ENCODE measurements around the gene TTLL8.

DNA sequence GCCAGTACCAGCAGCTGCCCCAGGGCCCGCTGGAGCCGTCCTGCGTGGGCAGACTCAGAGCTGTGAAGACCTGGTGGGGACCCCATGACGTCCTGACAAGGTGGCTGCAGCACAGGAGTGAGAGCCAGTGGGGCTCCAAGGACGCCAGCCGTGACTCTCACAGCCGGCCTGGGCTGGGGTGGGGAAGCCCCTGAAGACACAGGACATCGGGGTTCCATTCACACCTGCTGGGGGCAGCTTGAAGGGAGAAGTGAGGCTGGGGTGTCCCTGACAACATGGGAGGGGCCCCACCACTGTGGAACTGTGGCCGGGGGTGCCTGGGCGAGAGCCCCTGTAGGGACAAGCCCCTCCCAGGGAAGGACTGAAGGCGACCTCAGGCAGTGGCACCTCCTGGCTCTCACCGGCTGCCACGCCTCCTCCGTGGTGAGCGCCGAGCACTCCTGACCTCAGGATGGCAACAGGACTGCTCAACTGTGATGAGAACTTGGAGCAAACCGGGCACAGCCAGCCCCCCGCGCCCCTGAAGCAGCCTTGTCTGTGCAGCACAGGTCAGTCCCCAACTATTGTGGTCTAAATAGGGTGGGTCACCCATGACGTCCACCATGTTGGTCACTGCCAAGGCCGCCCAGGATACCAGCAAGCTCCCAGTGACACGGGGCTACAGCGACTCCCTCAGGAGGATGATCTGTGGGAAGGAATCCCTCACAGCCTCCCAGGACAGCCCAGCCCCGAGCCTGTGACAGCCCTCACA is 22.8 kb downstream of the TTLL8 start:
- no peak for TF ChIP-seq ZNF274 (IDR thresholded peaks at IDR 0.05; ENCODE audit: low read depth, low read length)
- TF ChIP-seq, protein P1, sequence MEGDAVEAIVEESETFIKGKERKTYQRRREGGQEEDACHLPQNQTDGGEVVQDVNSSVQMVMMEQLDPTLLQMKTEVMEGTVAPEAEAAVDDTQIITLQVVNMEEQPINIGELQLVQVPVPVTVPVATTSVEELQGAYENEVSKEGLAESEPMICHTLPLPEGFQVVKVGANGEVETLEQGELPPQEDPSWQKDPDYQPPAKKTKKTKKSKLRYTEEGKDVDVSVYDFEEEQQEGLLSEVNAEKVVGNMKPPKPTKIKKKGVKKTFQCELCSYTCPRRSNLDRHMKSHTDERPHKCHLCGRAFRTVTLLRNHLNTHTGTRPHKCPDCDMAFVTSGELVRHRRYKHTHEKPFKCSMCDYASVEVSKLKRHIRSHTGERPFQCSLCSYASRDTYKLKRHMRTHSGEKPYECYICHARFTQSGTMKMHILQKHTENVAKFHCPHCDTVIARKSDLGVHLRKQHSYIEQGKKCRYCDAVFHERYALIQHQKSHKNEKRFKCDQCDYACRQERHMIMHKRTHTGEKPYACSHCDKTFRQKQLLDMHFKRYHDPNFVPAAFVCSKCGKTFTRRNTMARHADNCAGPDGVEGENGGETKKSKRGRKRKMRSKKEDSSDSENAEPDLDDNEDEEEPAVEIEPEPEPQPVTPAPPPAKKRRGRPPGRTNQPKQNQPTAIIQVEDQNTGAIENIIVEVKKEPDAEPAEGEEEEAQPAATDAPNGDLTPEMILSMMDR (IDR thresholded peaks at IDR 0.05 in 2 of 3, conservative IDR thresholded peaks at IDR 0.05 in 1 of 3; ENCODE audit: borderline replicate concordance in 1 of 3, insufficient read depth in 1 of 3, low read depth in 2 of 3, low read length in 2 of 3), result no peak
- TF ChIP-seq TCF7L2 (IDR thresholded peaks at IDR 0.05; ENCODE audit: borderline replicate concordance, extremely low read depth, insufficient read depth, insufficient read length), result no peak

Measured in HCT116 (cell line).